ENCODE results near the gene TAX1BP1. TPM values are rescaled to one million over a fixed set of nuclear protein-coding genes. Genes with fewer than 3 reads are reported as not detected.

The TAX1BP1 gene
- total and polyA plus RNA-seq, 2 donors (not counting 3 experiments of a cell fraction or from before 2014, with no cell fraction given): 77.7 to 93.2 TPM

DNA sequence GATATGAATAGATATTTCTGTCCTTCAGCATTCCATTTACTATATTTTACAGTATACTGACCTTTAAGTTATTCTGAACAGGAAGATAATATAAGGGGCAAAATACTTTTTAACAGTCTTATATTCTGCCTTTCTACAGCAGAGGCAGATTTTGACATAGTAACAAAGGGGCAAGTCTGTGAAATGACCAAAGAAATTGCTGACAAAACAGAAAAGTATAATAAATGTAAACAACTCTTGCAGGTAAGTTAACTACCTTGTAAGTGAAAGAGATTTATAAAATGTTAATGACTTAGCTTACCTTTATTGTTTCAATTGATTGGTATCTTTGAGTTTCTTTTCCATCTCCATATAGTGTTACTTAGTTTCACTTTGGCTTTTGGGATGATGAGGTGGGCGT is 56.0 kb downstream of the TAX1BP1 start:
- no TSS peak for BruUV-seq (replicated peaks)
- Histone ChIP-seq H3K9me1 (replicated peaks; ENCODE audit: control insufficient read depth, extremely low read depth, insufficient read depth, low read length) (no peaks in the 10 kb centered on the region), H3K4me2 (ENCODE audit: insufficient read depth, low read length) (no peak overlapping the region), H4K20me1 (replicated peaks; ENCODE audit: control insufficient read depth, extremely low read depth, insufficient read depth, low read length) (no peaks in the 10 kb centered on the region), H3K9me3 (replicated peaks; ENCODE audit: control insufficient read depth, insufficient read depth, low read length) (no peaks in the 10 kb centered on the region), H3K4me1 (ENCODE audit: control insufficient read depth, extremely low read depth, insufficient read depth, low read length) (no peaks in the 10 kb centered on the region), H3K27me3 (ENCODE audit: control insufficient read depth in 2 of 2, insufficient read depth in 2 of 2, low read length in 2 of 2) (no peaks in the 10 kb centered on the region), H3K36me3 (ENCODE audit: control insufficient read depth in 2 of 2, extremely low read depth in 1 of 2, insufficient read depth in 2 of 2, low read length in 2 of 2) (peaks cover 0 to 7% of the 10 kb centered on the region in 2 experiments), H3K9ac (replicated peaks; ENCODE audit: extremely low read depth, insufficient read depth, low read length) (no peak overlapping the region), H3K79me2 (ENCODE audit: control insufficient read depth, insufficient read depth, low read length) (no peaks in the 10 kb centered on the region), H3K27ac (ENCODE audit: insufficient read depth, low read depth, low read length) (no peak overlapping the region), H3K4me3 (replicated peaks in 1 of 3; ENCODE audit: insufficient read depth in 1 of 3, low read depth in 1 of 3, low read length in 3 of 3) (no peak overlapping the region), H2AFZ (ENCODE audit: low read depth, low read length) (no peak overlapping the region)
- DNase-seq (ENCODE audit: low read depth, low spot score) (no peak), FAIRE-seq (no peak)
- CTCF ChIA-PET: no interaction called here
- no peak for TF ChIP-seq JUN (IDR thresholded peaks at IDR 0.05; ENCODE audit: borderline replicate concordance, insufficient read depth, insufficient read length, low read depth)
- POLR2A ChIA-PET: no interaction called here
- dilution Hi-C loops (cut with MboI; ENCODE audit: extremely low pct_ligation_motif_present, low sequenced_read_pairs) (no loop called here), intact Hi-C loops (cut with micrococcal nuclease) (no loop called here)

- dilution Hi-C loops (cut with MboI; ENCODE audit: extremely low pct_ligation_motif_present, low sequenced_read_pairs): no loop called here
- no peaks in the 10 kb centered on the region for H3K9me1 ChIP-seq (replicated peaks; ENCODE audit: control insufficient read depth, extremely low read depth, insufficient read depth, low read length)
- CTCF ChIA-PET: interaction anchor here (1.0 to 1.4 kb wide), 3 partner anchors 14 to 295 kb away, joined by 3 to 5 read pairs (median 4); no protein-coding TSS in a partner anchor
Measured at GRCh38 chr7:27799212-27799611, 59.2 kb downstream of the TAX1BP1 start.

More at GRCh38 chr7:27799212-27799611, 59.2 kb downstream of the TAX1BP1 start:
- no peak for DNase-seq (ENCODE audit: low read depth, low spot score)
- H4K20me1 ChIP-seq (replicated peaks; ENCODE audit: control insufficient read depth, extremely low read depth, insufficient read depth, low read length): no peaks in the 10 kb centered on the region
- no peaks in the 10 kb centered on the region for H3K9me3 ChIP-seq (replicated peaks; ENCODE audit: control insufficient read depth, insufficient read depth, low read length)
- no peak for FAIRE-seq
- intact Hi-C loops (cut with micrococcal nuclease): no loop called here
- POLR2A ChIA-PET: no interaction called here
- H3K4me2 ChIP-seq (ENCODE audit: insufficient read depth, low read length): no peak overlapping the region
- H3K27ac ChIP-seq (ENCODE audit: insufficient read depth, low read depth, low read length): no peak overlapping the region
- H2AFZ ChIP-seq (ENCODE audit: low read depth, low read length): no peak overlapping the region
- H3K4me3 ChIP-seq (replicated peaks in 1 of 3; ENCODE audit: insufficient read depth in 1 of 3, low read depth in 1 of 3, low read length in 3 of 3): no peak overlapping the region
- H3K27me3 ChIP-seq (ENCODE audit: control insufficient read depth in 2 of 2, insufficient read depth in 2 of 2, low read length in 2 of 2): no peaks in the 10 kb centered on the region
- TF ChIP-seq POLR2AphosphoS5 (IDR thresholded peaks at IDR 0.05; ENCODE audit: insufficient read depth, low read depth, low read length) (no peak), MYC (IDR thresholded peaks at IDR 0.05; ENCODE audit: low read depth, low read length) (no peak), EZH2 (IDR thresholded peaks at IDR 0.05; ENCODE audit: borderline replicate concordance, low read depth, low read length, severe bottlenecking) (no peak), FOS (IDR thresholded peaks at IDR 0.05; ENCODE audit: borderline replicate concordance, insufficient read depth, low read length) (no peak), JUN (IDR thresholded peaks at IDR 0.05; ENCODE audit: borderline replicate concordance, insufficient read depth, insufficient read length, low read depth) (no peak), GATA2 (IDR thresholded peaks at IDR 0.05; ENCODE audit: insufficient read depth, insufficient read length, low read depth, low read length) (no peak), POLR2A (IDR thresholded peaks at IDR 0.05; ENCODE audit: low read depth, low read length) (no peak)
- TF ChIP-seq, protein P1, sequence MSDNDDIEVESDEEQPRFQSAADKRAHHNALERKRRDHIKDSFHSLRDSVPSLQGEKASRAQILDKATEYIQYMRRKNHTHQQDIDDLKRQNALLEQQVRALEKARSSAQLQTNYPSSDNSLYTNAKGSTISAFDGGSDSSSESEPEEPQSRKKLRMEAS (IDR thresholded peaks at IDR 0.05; ENCODE audit: insufficient read depth, insufficient read length): no peak
- TF ChIP-seq, protein P2, sequence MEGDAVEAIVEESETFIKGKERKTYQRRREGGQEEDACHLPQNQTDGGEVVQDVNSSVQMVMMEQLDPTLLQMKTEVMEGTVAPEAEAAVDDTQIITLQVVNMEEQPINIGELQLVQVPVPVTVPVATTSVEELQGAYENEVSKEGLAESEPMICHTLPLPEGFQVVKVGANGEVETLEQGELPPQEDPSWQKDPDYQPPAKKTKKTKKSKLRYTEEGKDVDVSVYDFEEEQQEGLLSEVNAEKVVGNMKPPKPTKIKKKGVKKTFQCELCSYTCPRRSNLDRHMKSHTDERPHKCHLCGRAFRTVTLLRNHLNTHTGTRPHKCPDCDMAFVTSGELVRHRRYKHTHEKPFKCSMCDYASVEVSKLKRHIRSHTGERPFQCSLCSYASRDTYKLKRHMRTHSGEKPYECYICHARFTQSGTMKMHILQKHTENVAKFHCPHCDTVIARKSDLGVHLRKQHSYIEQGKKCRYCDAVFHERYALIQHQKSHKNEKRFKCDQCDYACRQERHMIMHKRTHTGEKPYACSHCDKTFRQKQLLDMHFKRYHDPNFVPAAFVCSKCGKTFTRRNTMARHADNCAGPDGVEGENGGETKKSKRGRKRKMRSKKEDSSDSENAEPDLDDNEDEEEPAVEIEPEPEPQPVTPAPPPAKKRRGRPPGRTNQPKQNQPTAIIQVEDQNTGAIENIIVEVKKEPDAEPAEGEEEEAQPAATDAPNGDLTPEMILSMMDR (IDR thresholded peaks at IDR 0.05; ENCODE audit: extremely low read depth in 1 of 2, insufficient read depth in 1 of 2, low read depth in 1 of 2, low read length in 2 of 2): no peak
- BruUV-seq (replicated peaks): no TSS peak
- no peaks in the 10 kb centered on the region for H3K4me1 ChIP-seq (ENCODE audit: control insufficient read depth, extremely low read depth, insufficient read depth, low read length)
- peaks cover 0 to 4% of the 10 kb centered on the region in 2 experiments for H3K36me3 ChIP-seq (ENCODE audit: control insufficient read depth in 2 of 2, extremely low read depth in 1 of 2, insufficient read depth in 2 of 2, low read length in 2 of 2)
- H3K79me2 ChIP-seq (ENCODE audit: control insufficient read depth, insufficient read depth, low read length): no peaks in the 10 kb centered on the region
- H3K9ac ChIP-seq (replicated peaks; ENCODE audit: extremely low read depth, insufficient read depth, low read length): no peak overlapping the region

Data from endothelial cell of umbilical vein (primary cell).